ENCODE results near the gene BAZ2B. TPM values are rescaled to one million over a fixed set of nuclear protein-coding genes. Genes with fewer than 3 reads are reported as not detected.

Gene BAZ2B
- polyA plus RNA-seq, 1 donor from 2014 or later = 150 TPM

DNA sequence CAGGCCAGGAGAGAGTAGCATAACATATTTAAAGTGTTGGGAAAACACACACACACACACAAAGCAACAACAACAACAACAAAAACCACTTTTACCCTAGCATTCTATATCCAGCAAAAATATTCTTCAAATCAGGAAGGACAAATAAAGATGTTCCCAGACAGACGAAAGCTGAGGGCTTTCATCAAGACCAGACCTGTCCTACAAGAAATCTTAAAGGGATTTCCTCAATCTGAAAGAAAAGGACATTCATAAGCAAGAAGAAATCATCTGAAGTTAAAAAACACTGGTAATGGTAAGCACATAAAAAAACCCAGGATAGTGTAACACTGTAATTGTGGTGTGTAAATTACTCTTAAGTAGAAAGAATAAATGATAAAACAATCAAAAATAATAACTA is 22.7 kb upstream of the BAZ2B start:
- Histone ChIP-seq H3K36me3 (ENCODE audit: insufficient read depth, low read length) (no peaks in the 10 kb centered on the region), H3K79me2 (replicated peaks; ENCODE audit: insufficient read depth, low read length) (no peaks in the 10 kb centered on the region), H3F3A (ENCODE audit: insufficient read depth, low read length, poor library complexity, severe bottlenecking) (no peaks in the 10 kb centered on the region), H3K9me2 (ENCODE audit: insufficient read depth, low read length) (no peaks in the 10 kb centered on the region), H3K27ac (ENCODE audit: low read length) (no peak overlapping the region), H3K9me3 (ENCODE audit: low read length) (no peaks in the 10 kb centered on the region), H3K4me3 (ENCODE audit: low read length) (no peak overlapping the region), H3K9ac (ENCODE audit: low read length) (no peak overlapping the region), H4K20me1 (ENCODE audit: insufficient read depth) (no peaks in the 10 kb centered on the region), H2AFZ (ENCODE audit: low read depth, low read length) (no peak overlapping the region), H3K27me3 (ENCODE audit: insufficient read depth, low read depth, low read length) (no peaks in the 10 kb centered on the region), H3K4me2 (ENCODE audit: low read length) (no peak overlapping the region)
- no peak for TF ChIP-seq SMC3 (conservative IDR thresholded peaks at IDR 0.05; ENCODE audit: poor library complexity)
- no peak for TF ChIP-seq MXI1 (conservative IDR thresholded peaks at IDR 0.05; ENCODE audit: poor library complexity, severe bottlenecking)
- TF ChIP-seq, protein P1, sequence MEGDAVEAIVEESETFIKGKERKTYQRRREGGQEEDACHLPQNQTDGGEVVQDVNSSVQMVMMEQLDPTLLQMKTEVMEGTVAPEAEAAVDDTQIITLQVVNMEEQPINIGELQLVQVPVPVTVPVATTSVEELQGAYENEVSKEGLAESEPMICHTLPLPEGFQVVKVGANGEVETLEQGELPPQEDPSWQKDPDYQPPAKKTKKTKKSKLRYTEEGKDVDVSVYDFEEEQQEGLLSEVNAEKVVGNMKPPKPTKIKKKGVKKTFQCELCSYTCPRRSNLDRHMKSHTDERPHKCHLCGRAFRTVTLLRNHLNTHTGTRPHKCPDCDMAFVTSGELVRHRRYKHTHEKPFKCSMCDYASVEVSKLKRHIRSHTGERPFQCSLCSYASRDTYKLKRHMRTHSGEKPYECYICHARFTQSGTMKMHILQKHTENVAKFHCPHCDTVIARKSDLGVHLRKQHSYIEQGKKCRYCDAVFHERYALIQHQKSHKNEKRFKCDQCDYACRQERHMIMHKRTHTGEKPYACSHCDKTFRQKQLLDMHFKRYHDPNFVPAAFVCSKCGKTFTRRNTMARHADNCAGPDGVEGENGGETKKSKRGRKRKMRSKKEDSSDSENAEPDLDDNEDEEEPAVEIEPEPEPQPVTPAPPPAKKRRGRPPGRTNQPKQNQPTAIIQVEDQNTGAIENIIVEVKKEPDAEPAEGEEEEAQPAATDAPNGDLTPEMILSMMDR (IDR thresholded peaks at IDR 0.05; ENCODE audit: poor library complexity, severe bottlenecking) = no peak
- TF ChIP-seq POLR2AphosphoS5 (IDR thresholded peaks at IDR 0.05) = no peak
- TF ChIP-seq EZH2 (IDR thresholded peaks at IDR 0.05; ENCODE audit: borderline replicate concordance, insufficient read depth, low read length, poor library complexity, severe bottlenecking) = no peak
- TF ChIP-seq, protein P2, sequence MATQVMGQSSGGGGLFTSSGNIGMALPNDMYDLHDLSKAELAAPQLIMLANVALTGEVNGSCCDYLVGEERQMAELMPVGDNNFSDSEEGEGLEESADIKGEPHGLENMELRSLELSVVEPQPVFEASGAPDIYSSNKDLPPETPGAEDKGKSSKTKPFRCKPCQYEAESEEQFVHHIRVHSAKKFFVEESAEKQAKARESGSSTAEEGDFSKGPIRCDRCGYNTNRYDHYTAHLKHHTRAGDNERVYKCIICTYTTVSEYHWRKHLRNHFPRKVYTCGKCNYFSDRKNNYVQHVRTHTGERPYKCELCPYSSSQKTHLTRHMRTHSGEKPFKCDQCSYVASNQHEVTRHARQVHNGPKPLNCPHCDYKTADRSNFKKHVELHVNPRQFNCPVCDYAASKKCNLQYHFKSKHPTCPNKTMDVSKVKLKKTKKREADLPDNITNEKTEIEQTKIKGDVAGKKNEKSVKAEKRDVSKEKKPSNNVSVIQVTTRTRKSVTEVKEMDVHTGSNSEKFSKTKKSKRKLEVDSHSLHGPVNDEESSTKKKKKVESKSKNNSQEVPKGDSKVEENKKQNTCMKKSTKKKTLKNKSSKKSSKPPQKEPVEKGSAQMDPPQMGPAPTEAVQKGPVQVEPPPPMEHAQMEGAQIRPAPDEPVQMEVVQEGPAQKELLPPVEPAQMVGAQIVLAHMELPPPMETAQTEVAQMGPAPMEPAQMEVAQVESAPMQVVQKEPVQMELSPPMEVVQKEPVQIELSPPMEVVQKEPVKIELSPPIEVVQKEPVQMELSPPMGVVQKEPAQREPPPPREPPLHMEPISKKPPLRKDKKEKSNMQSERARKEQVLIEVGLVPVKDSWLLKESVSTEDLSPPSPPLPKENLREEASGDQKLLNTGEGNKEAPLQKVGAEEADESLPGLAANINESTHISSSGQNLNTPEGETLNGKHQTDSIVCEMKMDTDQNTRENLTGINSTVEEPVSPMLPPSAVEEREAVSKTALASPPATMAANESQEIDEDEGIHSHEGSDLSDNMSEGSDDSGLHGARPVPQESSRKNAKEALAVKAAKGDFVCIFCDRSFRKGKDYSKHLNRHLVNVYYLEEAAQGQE (IDR thresholded peaks at IDR 0.05; ENCODE audit: borderline replicate concordance) = no peak
- no peak for TF ChIP-seq EP300 (conservative IDR thresholded peaks at IDR 0.05; ENCODE audit: poor library complexity, severe bottlenecking)
- no peak for TF ChIP-seq TAF1 (IDR thresholded peaks at IDR 0.05; ENCODE audit: low read depth)
- TF ChIP-seq RAD21 (conservative IDR thresholded peaks at IDR 0.05) = no peak

DNA sequence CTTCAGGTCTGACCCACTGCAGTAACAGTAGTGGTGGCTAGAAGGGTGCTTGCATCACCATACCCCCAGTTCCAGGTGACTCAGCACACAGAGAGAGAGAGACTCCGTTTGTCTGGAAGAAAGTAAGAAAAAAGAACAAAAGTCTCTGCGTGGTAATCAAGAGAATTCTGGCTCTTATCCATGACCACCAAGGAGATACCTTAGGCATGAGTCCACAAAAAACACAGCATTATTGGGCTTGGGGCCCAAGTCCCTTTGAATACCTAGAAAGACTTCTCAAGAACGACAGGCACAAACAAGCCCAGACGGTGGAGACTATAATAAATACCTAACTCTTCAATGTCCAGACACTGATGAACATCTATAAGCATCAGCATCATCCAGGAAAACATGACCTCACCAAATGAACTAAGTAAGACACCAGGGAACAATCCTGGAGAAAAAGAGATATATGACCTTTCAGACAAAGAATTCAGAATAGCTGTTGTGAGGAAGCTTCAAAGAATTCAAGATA is 21.7 kb upstream of the BAZ2B start:
- Histone ChIP-seq H3K79me2 (replicated peaks; ENCODE audit: insufficient read depth, low read length) (no peaks in the 10 kb centered on the region), H3K9me3 (ENCODE audit: low read length) (no peaks in the 10 kb centered on the region), H3F3A (ENCODE audit: insufficient read depth, low read length, poor library complexity, severe bottlenecking) (no peaks in the 10 kb centered on the region), H2AFZ (ENCODE audit: low read depth, low read length) (no peak overlapping the region), H3K9ac (ENCODE audit: low read length) (no peak overlapping the region), H3K27me3 (ENCODE audit: insufficient read depth, low read depth, low read length) (no peaks in the 10 kb centered on the region), H4K20me1 (ENCODE audit: insufficient read depth) (no peaks in the 10 kb centered on the region), H3K9me2 (ENCODE audit: insufficient read depth, low read length) (no peaks in the 10 kb centered on the region), H3K4me3 (ENCODE audit: low read length) (no peak overlapping the region), H3K36me3 (ENCODE audit: insufficient read depth, low read length) (no peaks in the 10 kb centered on the region), H3K4me2 (ENCODE audit: low read length) (no peak overlapping the region), H3K27ac (ENCODE audit: low read length) (no peak overlapping the region)
- TF ChIP-seq EP300 (conservative IDR thresholded peaks at IDR 0.05; ENCODE audit: poor library complexity, severe bottlenecking) (no peak), RAD21 (conservative IDR thresholded peaks at IDR 0.05) (no peak), SMC3 (conservative IDR thresholded peaks at IDR 0.05; ENCODE audit: poor library complexity) (no peak)
- TF ChIP-seq, protein P2 (IDR thresholded peaks at IDR 0.05; ENCODE audit: borderline replicate concordance) = no peak
- TF ChIP-seq, protein P1 (IDR thresholded peaks at IDR 0.05; ENCODE audit: poor library complexity, severe bottlenecking) = no peak
